GM12878 (cell line): Measurements from ENCODE around the gene MPP2. TPM values are rescaled to one million over a fixed set of nuclear protein-coding genes. Genes with fewer than 3 reads are reported as not detected.

ENCODE experiments used
- ATAC-seq: fragments of 200-7000 bp; cut with Tn5 transposase; 3 replicates; pipeline ENCODE4 v1.9.1; 2020; ENCODE audit warnings: mild to moderate bottlenecking, moderate library complexity
- BruUV-seq: library from RNA; stranded (reverse); fragments of 400-500 nt; replicated peaks from 2 replicates; lab custom pipeline; 2021; lab: Mats Ljungman, UMichigan
- CTCF ChIA-PET: fragments of 300-600 bp; sonication (Branson Sonifier 250); formaldehyde crosslinking; extraction: SDS; loops from one replicate; lab custom pipeline; 2021; ENCODE audit warnings: inconsistent platforms; lab: Yijun Ruan, JAX
- POLR2A ChIA-PET: fragments of 350-600 bp; formaldehyde crosslinking; extraction: SDS; loops from one replicate; lab custom pipeline; 2021; ENCODE audit warnings: inconsistent platforms; lab: Charles Lee
- RAD21 ChIA-PET: fragments of 300-600 bp; sonication (Branson Sonifier 250); formaldehyde crosslinking; loops from one replicate; lab custom pipeline; 2023; ENCODE audit warnings: antibody characterized with exemption; ENCODE audit not compliant: unreplicated experiment; lab: Charles Lee
- SMC1A ChIA-PET: fragments of 300-600 bp; sonication (Branson Sonifier 250); formaldehyde crosslinking; loops from one replicate; lab custom pipeline; 2023; ENCODE audit not compliant: unreplicated experiment, uncharacterized antibody; lab: Charles Lee
- DNase-seq: peaks from one replicate; pipeline ENCODE4 v3.0.0-alpha.2; 2011; ENCODE audit warnings: low read depth, low spot score
- FAIRE-seq: peaks from 3 replicates; lab custom pipeline; 2011; peaks lifted over from hg19 to GRCh38; lab: Jason Lieb, UNC
- H2AFZ ChIP-seq: 2 replicates; pipeline ENCODE4 v1.6.0; 2011; ENCODE audit warnings: low read depth, low read length, control low read depth; ENCODE audit not compliant: control insufficient read depth
- H3K27ac ChIP-seq: 2 replicates; pipeline ENCODE4 v1.5.1; 2011; ENCODE audit warnings: control low read depth; ENCODE audit not compliant: control insufficient read depth, insufficient read depth
- H3K27me3 ChIP-seq, 2 experiments: replicated peaks in 1 of 2; 2 replicates each; pipeline versions ENCODE4 v1.6.0 to v1.6.1; 2011; ENCODE audit warnings: low read length in 1 of 2; ENCODE audit not compliant: control insufficient read depth in 2 of 2, insufficient read depth in 2 of 2
- H3K36me3 ChIP-seq, 2 experiments: 2 replicates each; pipeline ENCODE4 v1.5.1; 2011; ENCODE audit warnings: low read length in 1 of 2; ENCODE audit not compliant: control insufficient read depth in 2 of 2, insufficient read depth in 2 of 2
- H3K4me1 ChIP-seq: 2 replicates; pipeline ENCODE4 v1.6.1; 2011; ENCODE audit warnings: mild to moderate bottlenecking, low read length, moderate library complexity, mixed read lengths; ENCODE audit not compliant: control insufficient read depth, insufficient read depth
- H3K4me2 ChIP-seq: 2 replicates; pipeline ENCODE4 v1.6.0; 2011; ENCODE audit warnings: control low read depth; ENCODE audit not compliant: control insufficient read depth, insufficient read depth
- H3K4me3 ChIP-seq: fragments of 200-600 bp; sonication (generic); 2 replicates; pipeline ENCODE4 v1.5.1; 2016
- H3K79me2 ChIP-seq: 2 replicates; pipeline ENCODE4 v1.6.0; 2011; ENCODE audit warnings: low read length; ENCODE audit not compliant: control insufficient read depth, insufficient read depth
- H3K9ac ChIP-seq: 2 replicates; pipeline ENCODE4 v1.8.0; 2011; ENCODE audit warnings: low read length, control low read depth, mixed read lengths; ENCODE audit not compliant: control insufficient read depth, insufficient read depth
- H3K9me3 ChIP-seq: replicated peaks from 3 replicates; pipeline ENCODE4 v1.5.1; 2011; ENCODE audit warnings: mild to moderate bottlenecking, low read length; ENCODE audit not compliant: control insufficient read depth, insufficient read depth
- H4K20me1 ChIP-seq: 2 replicates; pipeline ENCODE4 v1.6.0; 2011; ENCODE audit not compliant: control insufficient read depth, insufficient read depth
- EZH2 ChIP-seq: IDR thresholded peaks from 2 replicates; pipeline ENCODE4 v1.6.1; 2012; ENCODE audit warnings: low read depth, mild to moderate bottlenecking, control low read depth, inconsistent platforms, low read length, borderline replicate concordance; ENCODE audit not compliant: control insufficient read depth
- MYB ChIP-seq: fragments of 150-350 bp; IDR thresholded peaks from 2 replicates; pipeline ENCODE4 v1.6.1; 2014; ENCODE audit warnings: mild to moderate bottlenecking, low read depth, low read length, borderline replicate concordance
- RB1 ChIP-seq: fragments of 450-650 bp; formaldehyde crosslinking; IDR thresholded peaks from 2 replicates; pipeline ENCODE4 v1.6.1; 2017; ENCODE audit warnings: mild to moderate bottlenecking, borderline replicate concordance
- SIN3A ChIP-seq: IDR thresholded peaks from 2 replicates; pipeline ENCODE4 v1.6.1; 2012; ENCODE audit warnings: low read depth, low read length, improper control_type of control experiment
- SPI1 ChIP-seq: IDR thresholded peaks from 2 replicates; pipeline ENCODE4 v1.6.1; 2011; ENCODE audit warnings: low read depth, mild to moderate bottlenecking, low read length, moderate library complexity, borderline replicate concordance; ENCODE audit not compliant: insufficient read depth
- TCF3 ChIP-seq: IDR thresholded peaks from 2 replicates; pipeline ENCODE4 v1.6.1; 2012; ENCODE audit warnings: low read depth, mild to moderate bottlenecking, low read length, borderline replicate concordance; ENCODE audit not compliant: insufficient read depth
- WRNIP1 ChIP-seq: IDR thresholded peaks from 2 replicates; pipeline ENCODE4 v1.6.1; 2011; ENCODE audit warnings: low read depth, low read length, improper control_type of control experiment, borderline replicate concordance
- YBX1 ChIP-seq: fragments of 450-650 bp; IDR thresholded peaks from 2 replicates; pipeline ENCODE4 v1.6.1; 2016; ENCODE audit warnings: antibody characterized with exemption
- WGBS: methylation state at CpG from one replicate; pipeline ENCODE4 v1.1.6; 2016; ENCODE audit warnings: low lambda C conversion rate; ENCODE audit not compliant: insufficient replicate concordance, insufficient coverage; ENCODE audit errors: missing lambda C conversion rate; 5-methylcytosine and 5-hydroxymethylcytosine counted together
- in situ Hi-C: fragments of 300-500 bp; cut with MboI; formaldehyde crosslinking; loops from 9 replicates; pipeline ENCODE4 v1.14.3; 2018; ENCODE audit warnings: mixed read lengths
- intact Hi-C: fragments of 100-400 bp; cut with micrococcal nuclease; formaldehyde crosslinking; loops from one replicate; pipeline ENCODE4 v1.14.2; 2022; ENCODE audit not compliant: unreplicated experiment
- polyA plus RNA-seq, 11 experiments: library from polyadenylated mRNA; depleted of rRNA in 4 of 11; unstranded in 6 of 11; stranded (reverse) in 5 of 11; fragments of >200 nt; fragmentation: Nextera tagmentation in 4 of 11; fragmentation: Illumina TruSeq in 1 of 11; extraction: Ambion mirVana in 4 of 11; extraction: Trizol in 1 of 11; gene quantifications; 1 replicate in 1 of 11; 2 replicates in 10 of 11; pipeline versions ENCODE4 v1.2.1 to v1.2.3, GENCODE V29; 2011 to 2016; ENCODE audit warnings: inconsistent platforms in 2 of 11, missing spikeins in 2 of 11, low read depth in 1 of 11
- total RNA-seq, 4 experiments: library from RNA; depleted of rRNA in 3 of 4; stranded (reverse); fragments of >200 nt in 3 of 4; fragmentation: Illumina TruSeq in 1 of 4; extraction: Trizol in 1 of 4; gene quantifications; 2 replicates each; pipeline versions ENCODE4 v1.2.1 to v1.2.3, GENCODE V29; 2013 to 2021

MPP2 gene
- total and polyA plus RNA-seq, 10 of the 15 experiments (the other 5 are each of a cell fraction or from before 2014, with no cell fraction given): 0.02 to 0.23 (median 0.15) TPM; not detected in 2

- in situ Hi-C loops: no loop called here
- DNase-seq (no peak), FAIRE-seq (no peak), ATAC-seq (no peak)
- Histone ChIP-seq H4K20me1 (no peaks in the 10 kb centered on the region), H3K36me3 (no peaks in the 10 kb centered on the region), H3K4me1 (no peaks in the 10 kb centered on the region), H3K9ac (no peak overlapping the region), H3K9me3 (no peaks in the 10 kb centered on the region), H3K27me3 (no peaks in the 10 kb centered on the region; a peak in 2 of 4 replicates), H2AFZ (no peak overlapping the region), H3K4me3 (no peak overlapping the region), H3K27ac (no peak overlapping the region), H3K79me2 (no peaks in the 10 kb centered on the region), H3K4me2 (no peak overlapping the region)
- CTCF ChIA-PET: interaction anchor here (1.0 kb wide), 1 partner anchor 16 kb away, joined by 3 read pairs; no protein-coding TSS in a partner anchor
- WGBS: 15% methylated on average over 9 of the region's 9 CpGs
- RAD21 ChIA-PET: no interaction called here
- SMC1A ChIA-PET: no interaction called here
- BruUV-seq: no TSS peak
- intact Hi-C loops: no loop called here
- POLR2A ChIA-PET: no interaction called here
- TF ChIP-seq SPI1 (peak; percentile 55; the same call in 1 of the 2 replicates), SIN3A (no peak), MYB (no peak), RB1 (no peak), YBX1 (no peak), WRNIP1 (no peak), EZH2 (no peak), TCF3 (no peak)
These were observed 46.3 kb downstream of the MPP2 start for GRCh38 chr17:43860927-43861622.
